Hepatocyte (in vitro differentiated cells): ENCODE results near the gene S100A6. TPM values are rescaled to one million over a fixed set of nuclear protein-coding genes. Genes with fewer than 3 reads are reported as not detected.

Source experiments
- DNase-seq: peaks from one replicate; pipeline ENCODE4 v3.0.0-alpha.2; 2016; ENCODE audit warnings: low spot score
- H2AFZ ChIP-seq: fragments of 200-600 bp; sonication (generic); 2 replicates; pipeline ENCODE4 v1.6.0; 2016; ENCODE audit warnings: antibody characterized with exemption, mild to moderate bottlenecking
- H3K27ac ChIP-seq: fragments of 200-600 bp; sonication (generic); 2 replicates; pipeline ENCODE4 v1.5.1; 2016; ENCODE audit warnings: mild to moderate bottlenecking
- H3K27me3 ChIP-seq: fragments of 200-600 bp; sonication (generic); 2 replicates; pipeline ENCODE4 v1.6.1; 2016
- H3K36me3 ChIP-seq: fragments of 200-600 bp; sonication (generic); replicated peaks from 2 replicates; pipeline ENCODE4 v1.5.1; 2016; ENCODE audit warnings: low read depth; ENCODE audit not compliant: insufficient read depth
- H3K4me1 ChIP-seq: fragments of 200-600 bp; sonication (generic); 2 replicates; pipeline ENCODE4 v1.5.1; 2016; ENCODE audit warnings: mild to moderate bottlenecking, moderate library complexity; ENCODE audit not compliant: insufficient read depth
- H3K4me2 ChIP-seq: fragments of 200-600 bp; sonication (generic); 2 replicates; pipeline ENCODE4 v1.6.0; 2016
- H3K4me3 ChIP-seq: fragments of 200-600 bp; sonication (generic); 2 replicates; pipeline ENCODE4 v1.5.1; 2016; ENCODE audit warnings: mild to moderate bottlenecking
- H3K79me2 ChIP-seq: fragments of 200-600 bp; sonication (generic); 2 replicates; pipeline ENCODE4 v1.6.0; 2017; ENCODE audit warnings: mild to moderate bottlenecking
- H3K9me2 ChIP-seq: fragments of 200-600 bp; sonication (generic); replicated peaks from 2 replicates; pipeline ENCODE4 v1.6.0; 2017; ENCODE audit warnings: mild to moderate bottlenecking; ENCODE audit not compliant: insufficient read depth
- H3K9me3 ChIP-seq: fragments of 200-600 bp; sonication (generic); 2 replicates; pipeline ENCODE4 v1.5.1; 2016; ENCODE audit warnings: low read depth, mild to moderate bottlenecking
- H4K20me1 ChIP-seq: fragments of 200-600 bp; sonication (generic); 2 replicates; pipeline ENCODE4 v1.6.0; 2016; ENCODE audit warnings: mild to moderate bottlenecking; ENCODE audit not compliant: insufficient read depth, poor library complexity, severe bottlenecking
- EZH2 ChIP-seq: fragments of 200-600 bp; sonication (generic); IDR thresholded peaks from 2 replicates; pipeline ENCODE4 v1.6.1; 2016; ENCODE audit warnings: antibody characterized with exemption, mild to moderate bottlenecking, borderline replicate concordance
- EZH2phosphoT487 ChIP-seq: fragments of 200-600 bp; sonication (generic); IDR thresholded peaks from one replicate; pipeline ENCODE4 v1.6.1; 2018; ENCODE audit warnings: antibody characterized with exemption, mild to moderate bottlenecking, low read depth, moderate library complexity; ENCODE audit not compliant: unreplicated experiment, severe bottlenecking
- WGBS: methylation state at CpG from one replicate; pipeline ENCODE4 v1.1.6; 2016; ENCODE audit warnings: low lambda C conversion rate; ENCODE audit errors: missing lambda C conversion rate; 5-methylcytosine and 5-hydroxymethylcytosine counted together
- polyA plus RNA-seq: library from polyadenylated mRNA; unstranded; fragments of >200 nt; fragmentation: Nextera tagmentation; extraction: Ambion mirVana; gene quantifications from 2 replicates; pipeline ENCODE4 v1.2.1, GENCODE V29; 2016
- total RNA-seq: library from RNA; depleted of rRNA; stranded (reverse); fragments of >200 nt; gene quantifications from 2 replicates; pipeline ENCODE4 v1.2.3, GENCODE V29; 2014
- TF ChIP-seq, protein P1 (sequence below): fragments of 200-600 bp; sonication (generic); IDR thresholded peaks from 2 replicates; pipeline ENCODE4 v1.5.1; 2016; ENCODE audit warnings: antibody characterized with exemption, mild to moderate bottlenecking; ENCODE audit not compliant: poor library complexity

S100A6 gene
- total and polyA plus RNA-seq, 2 experiments from 2014 or later = 173 to 657 TPM

DNA sequence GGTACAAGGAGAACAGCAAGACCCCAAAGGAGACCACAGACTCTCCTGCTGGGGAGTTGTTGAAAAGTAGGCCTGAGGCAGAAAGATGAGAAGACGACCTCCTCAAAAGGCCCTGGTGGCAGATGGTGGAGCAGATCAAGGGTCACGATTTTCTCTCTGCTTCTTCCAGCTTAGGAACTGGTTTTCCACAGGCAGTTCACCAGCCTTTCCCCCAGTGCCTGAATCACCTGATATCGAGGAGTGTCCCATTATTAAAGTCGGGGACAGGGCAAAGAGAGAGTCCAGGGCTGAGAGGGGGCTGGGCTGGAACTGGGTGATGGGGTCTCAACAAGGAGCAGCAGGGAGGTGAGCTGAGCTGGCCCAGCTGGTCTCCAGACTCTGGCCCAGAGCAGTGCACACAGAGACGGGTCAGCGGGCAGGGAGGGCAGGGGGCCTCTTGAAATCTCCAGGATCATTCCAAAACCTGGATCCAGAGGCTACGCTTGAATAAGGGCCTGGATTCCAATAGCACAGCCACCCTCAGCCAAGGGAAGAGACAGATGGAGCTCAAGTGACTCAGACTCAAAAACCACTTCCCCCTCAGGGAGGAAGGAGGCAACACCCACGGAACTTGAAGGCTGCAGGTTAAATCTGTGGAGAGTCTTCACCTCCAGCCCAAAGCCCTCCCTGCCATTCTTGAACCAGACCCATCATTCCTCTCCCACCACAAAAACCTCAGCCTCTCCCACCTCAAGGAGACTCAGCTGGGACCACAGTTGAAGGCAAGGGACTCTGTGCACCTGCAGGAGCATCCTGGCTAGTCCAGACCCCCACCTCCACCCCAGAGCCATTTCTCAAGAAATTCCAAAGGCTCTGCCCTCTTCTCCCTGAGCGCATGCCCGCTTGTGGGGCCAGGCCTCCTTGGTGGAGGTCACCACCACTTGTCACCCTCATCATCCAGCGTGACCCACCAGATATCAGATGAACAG lies 4.9 kb upstream of the S100A6 start, which contains the start of gene S100A5:
Gene S100A5 (minus strand): TSS at position 541 of the 968 bp plus-strand sequence. CDS start 743 bp downstream, outside the sequence.
- Histone ChIP-seq H3K4me2 (no peak within 1 kb of the TSS), H3K4me3 (no peak within 1 kb of the TSS), H3K27me3 (no peaks in the 10 kb centered on the region), H3K27ac (no peak within 1 kb of the TSS), H4K20me1 (no peaks in the 10 kb centered on the region), H3K4me1 (peaks cover 33% of the 10 kb centered on the region), H3K79me2 (peaks cover 7% of the 10 kb centered on the region), H3K9me2 (no peaks in the 10 kb centered on the region), H2AFZ (no peak within 1 kb of the TSS), H3K9me3 (no peaks in the 10 kb centered on the region), H3K36me3 (no peaks in the 10 kb centered on the region)
- no peak for DNase-seq
- 86% methylated on average over 11 of the region's 11 CpGs for WGBS
- no peak for TF ChIP-seq EZH2
- no peak for TF ChIP-seq EZH2phosphoT487
- TF ChIP-seq, protein P1, sequence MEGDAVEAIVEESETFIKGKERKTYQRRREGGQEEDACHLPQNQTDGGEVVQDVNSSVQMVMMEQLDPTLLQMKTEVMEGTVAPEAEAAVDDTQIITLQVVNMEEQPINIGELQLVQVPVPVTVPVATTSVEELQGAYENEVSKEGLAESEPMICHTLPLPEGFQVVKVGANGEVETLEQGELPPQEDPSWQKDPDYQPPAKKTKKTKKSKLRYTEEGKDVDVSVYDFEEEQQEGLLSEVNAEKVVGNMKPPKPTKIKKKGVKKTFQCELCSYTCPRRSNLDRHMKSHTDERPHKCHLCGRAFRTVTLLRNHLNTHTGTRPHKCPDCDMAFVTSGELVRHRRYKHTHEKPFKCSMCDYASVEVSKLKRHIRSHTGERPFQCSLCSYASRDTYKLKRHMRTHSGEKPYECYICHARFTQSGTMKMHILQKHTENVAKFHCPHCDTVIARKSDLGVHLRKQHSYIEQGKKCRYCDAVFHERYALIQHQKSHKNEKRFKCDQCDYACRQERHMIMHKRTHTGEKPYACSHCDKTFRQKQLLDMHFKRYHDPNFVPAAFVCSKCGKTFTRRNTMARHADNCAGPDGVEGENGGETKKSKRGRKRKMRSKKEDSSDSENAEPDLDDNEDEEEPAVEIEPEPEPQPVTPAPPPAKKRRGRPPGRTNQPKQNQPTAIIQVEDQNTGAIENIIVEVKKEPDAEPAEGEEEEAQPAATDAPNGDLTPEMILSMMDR = no peak

DNA sequence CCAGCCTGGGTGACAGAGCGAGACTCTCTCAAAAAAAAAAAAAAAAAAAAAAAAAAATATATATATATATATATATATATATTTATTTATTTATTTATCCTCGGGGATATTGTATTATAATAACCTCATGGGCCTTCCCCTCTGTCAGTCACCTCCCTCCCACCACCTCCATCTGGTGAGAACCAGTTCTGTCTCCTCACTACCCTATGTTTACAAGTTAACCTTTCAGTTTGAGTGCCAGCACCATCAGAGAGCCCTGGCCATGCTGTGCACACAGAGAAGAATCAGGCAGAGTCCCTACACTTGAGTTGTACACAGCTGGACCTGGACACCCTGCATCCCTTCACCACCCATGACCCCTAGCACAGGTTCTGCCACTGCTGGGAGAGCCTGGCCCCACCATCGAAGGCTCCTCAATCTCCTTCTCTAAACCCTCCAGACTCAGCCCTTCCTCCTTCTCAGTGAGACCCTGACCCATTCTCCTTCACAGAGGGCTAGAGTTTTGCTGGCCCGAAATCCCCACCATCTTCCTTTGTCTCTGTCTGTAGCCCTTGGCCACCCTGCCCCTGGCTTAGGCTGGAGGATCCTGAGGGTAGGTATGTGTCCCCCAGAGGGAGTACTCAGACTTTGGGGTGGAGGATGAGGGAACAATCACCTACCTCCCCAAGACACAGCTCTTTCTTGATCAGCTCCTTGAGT lies 3.8 kb upstream of the S100A6 start:
- Histone ChIP-seq H3K27ac (no peak overlapping the region), H3K79me2 (peaks cover 18% of the 10 kb centered on the region), H3K27me3 (no peaks in the 10 kb centered on the region), H3K9me3 (no peaks in the 10 kb centered on the region), H3K4me2 (no peak overlapping the region), H4K20me1 (no peaks in the 10 kb centered on the region), H3K4me1 (peaks cover 30% of the 10 kb centered on the region), H3K9me2 (no peaks in the 10 kb centered on the region), H3K36me3 (no peaks in the 10 kb centered on the region), H2AFZ (no peak overlapping the region), H3K4me3 (no peak overlapping the region)
- no peak for DNase-seq
- WGBS = 95% methylated on average over 4 of the region's 4 CpGs
- TF ChIP-seq, protein P1 = no peak
- no peak for TF ChIP-seq EZH2phosphoT487
- TF ChIP-seq EZH2 = no peak

DNA sequence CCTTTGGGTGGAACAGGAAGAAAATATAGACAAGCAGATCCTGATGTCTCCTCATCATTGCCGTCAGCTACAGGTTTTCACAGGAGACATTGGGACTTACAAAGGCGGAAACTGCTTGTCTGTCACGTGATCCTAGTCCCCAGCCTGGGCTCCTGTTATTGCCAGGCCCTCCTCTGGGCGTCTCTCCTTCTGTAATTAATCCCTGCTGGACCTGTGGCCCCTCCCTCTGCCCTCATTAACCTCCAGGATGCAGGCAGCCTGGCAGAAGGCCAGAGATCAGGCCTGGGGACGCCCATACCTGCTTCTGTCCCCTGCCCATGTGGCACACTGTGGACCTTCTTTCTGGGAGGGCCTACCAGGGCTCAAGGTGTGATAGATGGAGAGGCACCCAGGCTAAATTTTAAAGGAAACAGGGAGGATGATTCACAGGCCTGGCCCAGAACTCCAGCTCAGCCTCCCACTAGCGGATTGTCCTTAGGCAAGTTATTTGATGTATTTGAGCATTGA lies 2.6 kb upstream of the S100A6 start:
- no peaks in the 10 kb centered on the region for H3K9me3 ChIP-seq
- H3K27me3 ChIP-seq = no peaks in the 10 kb centered on the region
- H3K36me3 ChIP-seq = no peaks in the 10 kb centered on the region
- H3K4me3 ChIP-seq = no peak overlapping the region
- peaks cover 30% of the 10 kb centered on the region for H3K4me1 ChIP-seq
- H4K20me1 ChIP-seq = no peaks in the 10 kb centered on the region
- peaks cover 18% of the 10 kb centered on the region for H3K79me2 ChIP-seq
- no peak overlapping the region for H2AFZ ChIP-seq
- H3K27ac ChIP-seq = peak overlapping the region; percentile 13
- H3K9me2 ChIP-seq = no peaks in the 10 kb centered on the region
- no peak overlapping the region for H3K4me2 ChIP-seq
- DNase-seq = peak; percentile 44
- no peak for TF ChIP-seq EZH2
- TF ChIP-seq, protein P1 = no peak
- no peak for TF ChIP-seq EZH2phosphoT487
- WGBS = 74% methylated on average over 6 of the region's 6 CpGs
